Measurements from ENCODE around the gene SPO11. TPM values are rescaled to one million over a fixed set of nuclear protein-coding genes. Genes with fewer than 3 reads are reported as not detected.

The SPO11 gene
- total and polyA plus RNA-seq, 10 of the 15 experiments (the other 5 are each of a cell fraction or from before 2014, with no cell fraction given) = not detected

DNA sequence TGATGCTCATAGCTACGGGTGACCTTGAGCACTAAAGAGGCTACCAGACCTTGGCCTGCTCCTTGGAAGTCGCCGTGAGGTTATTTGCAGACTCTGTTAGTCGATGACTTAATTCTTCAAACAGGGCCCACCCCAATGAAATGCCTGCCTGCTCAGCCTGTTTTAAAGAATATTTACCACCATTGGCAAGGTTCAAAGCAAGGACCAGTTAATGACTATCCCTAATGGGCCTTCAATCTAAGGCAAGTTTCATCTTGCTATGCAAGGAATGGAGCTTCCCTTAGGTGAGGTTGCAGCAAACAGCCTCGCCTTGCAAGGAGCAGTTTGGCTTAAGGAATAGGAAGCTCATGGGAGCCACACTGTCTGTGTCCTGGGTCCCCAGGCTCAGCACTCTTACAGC lies 22.9 kb upstream of the SPO11 start:
- H3K4me2 ChIP-seq (ENCODE audit: control insufficient read depth, insufficient read depth) = no peak overlapping the region
- intact Hi-C loops (cut with micrococcal nuclease; ENCODE audit: unreplicated experiment) (no loop called here), in situ Hi-C loops (cut with MboI) (no loop called here)
- SMC1A ChIA-PET (ENCODE audit: uncharacterized antibody, unreplicated experiment) = no interaction called here
- CTCF ChIA-PET = no interaction called here
- H3K9ac ChIP-seq (ENCODE audit: control insufficient read depth, insufficient read depth, low read length) = no peak overlapping the region
- no peaks in the 10 kb centered on the region for H3K36me3 ChIP-seq (ENCODE audit: control insufficient read depth in 2 of 2, insufficient read depth in 2 of 2, low read length in 1 of 2)
- H3K27me3 ChIP-seq (replicated peaks in 1 of 2; ENCODE audit: control insufficient read depth in 2 of 2, insufficient read depth in 2 of 2, low read length in 1 of 2) = peaks cover 2% of the 10 kb centered on the region in 2 experiments; a peak in 3 of 4 replicates
- H4K20me1 ChIP-seq (ENCODE audit: control insufficient read depth, insufficient read depth) = no peaks in the 10 kb centered on the region
- H3K79me2 ChIP-seq (ENCODE audit: control insufficient read depth, insufficient read depth, low read length) = no peaks in the 10 kb centered on the region
- no peaks in the 10 kb centered on the region for H3K4me1 ChIP-seq (ENCODE audit: control insufficient read depth, insufficient read depth, low read length)
- 0 out of 4 replicates have a peak, but pooled peaks of 1 of the 2 experiments have one; percentile 58 for TF ChIP-seq ETV6 (conservative IDR thresholded peaks at IDR 0.05 in 1 of 2, IDR thresholded peaks at IDR 0.05 in 1 of 2; ENCODE audit: borderline replicate concordance in 1 of 2, low read depth in 1 of 2)
- TF ChIP-seq SREBF1 (IDR thresholded peaks at IDR 0.05; ENCODE audit: low read length) = no peak
- WGBS (ENCODE audit: insufficient coverage, insufficient replicate concordance, low lambda C conversion rate, missing lambda C conversion rate) = 28% methylated on average over 5 of the region's 5 CpGs
- BruUV-seq (replicated peaks) = no TSS peak
- no peak overlapping the region for H2AFZ ChIP-seq (ENCODE audit: control insufficient read depth, low read depth, low read length)
- DNase-seq (ENCODE audit: low read depth, low spot score) (no peak), FAIRE-seq (no peak), ATAC-seq (no peak)
- POLR2A ChIA-PET = no interaction called here
- RAD21 ChIA-PET (ENCODE audit: unreplicated experiment) = no interaction called here
- no peak overlapping the region for H3K27ac ChIP-seq (ENCODE audit: control insufficient read depth, insufficient read depth)
- H3K4me3 ChIP-seq = no peak overlapping the region
- H3K9me3 ChIP-seq (replicated peaks; ENCODE audit: control insufficient read depth, insufficient read depth, low read length) = no peaks in the 10 kb centered on the region; the same call in 2 of the 3 replicates

- Histone ChIP-seq H3K36me3 (ENCODE audit: control insufficient read depth in 2 of 2, insufficient read depth in 2 of 2, low read length in 1 of 2) (no peaks in the 10 kb centered on the region), H3K9ac (ENCODE audit: control insufficient read depth, insufficient read depth, low read length) (no peak overlapping the region), H3K27ac (ENCODE audit: control insufficient read depth, insufficient read depth) (no peak overlapping the region), H4K20me1 (ENCODE audit: control insufficient read depth, insufficient read depth) (no peaks in the 10 kb centered on the region), H3K27me3 (replicated peaks in 1 of 2; ENCODE audit: control insufficient read depth in 2 of 2, insufficient read depth in 2 of 2, low read length in 1 of 2) (peaks cover 2% of the 10 kb centered on the region in 2 experiments), H2AFZ (ENCODE audit: control insufficient read depth, low read depth, low read length) (no peak overlapping the region), H3K4me1 (ENCODE audit: control insufficient read depth, insufficient read depth, low read length) (no peaks in the 10 kb centered on the region), H3K9me3 (replicated peaks; ENCODE audit: control insufficient read depth, insufficient read depth, low read length) (no peaks in the 10 kb centered on the region), H3K4me2 (ENCODE audit: control insufficient read depth, insufficient read depth) (no peak overlapping the region), H3K79me2 (ENCODE audit: control insufficient read depth, insufficient read depth, low read length) (no peaks in the 10 kb centered on the region), H3K4me3 (no peak overlapping the region)
- ChIA-PET CTCF (interaction anchor here (1.5 kb wide), 1 partner anchor 16 kb away, joined by 5 read pairs; no protein-coding TSS in a partner anchor), RAD21 (ENCODE audit: unreplicated experiment) (no interaction called here), POLR2A (no interaction called here), SMC1A (ENCODE audit: uncharacterized antibody, unreplicated experiment) (no interaction called here)
- intact Hi-C loops (cut with micrococcal nuclease; ENCODE audit: unreplicated experiment) (no loop called here), in situ Hi-C loops (cut with MboI) (no loop called here)
- no peak for TF ChIP-seq SUPT20H (IDR thresholded peaks at IDR 0.05; ENCODE audit: borderline replicate concordance, control insufficient read depth, low read depth, low read length)
- ATAC-seq = no peak
- 15% methylated on average over 13 of the region's 13 CpGs for WGBS (ENCODE audit: insufficient coverage, insufficient replicate concordance, low lambda C conversion rate, missing lambda C conversion rate)
- no peak for DNase-seq (ENCODE audit: low read depth, low spot score)
- FAIRE-seq = no peak
- BruUV-seq (replicated peaks) = no TSS peak
These were observed 20.9 kb upstream of the SPO11 start for GRCh38 chr20:57308451-57309271.

All from GM12878 (cell line).